ENCODE results near the gene SPAG9.

Gene SPAG9

DNA sequence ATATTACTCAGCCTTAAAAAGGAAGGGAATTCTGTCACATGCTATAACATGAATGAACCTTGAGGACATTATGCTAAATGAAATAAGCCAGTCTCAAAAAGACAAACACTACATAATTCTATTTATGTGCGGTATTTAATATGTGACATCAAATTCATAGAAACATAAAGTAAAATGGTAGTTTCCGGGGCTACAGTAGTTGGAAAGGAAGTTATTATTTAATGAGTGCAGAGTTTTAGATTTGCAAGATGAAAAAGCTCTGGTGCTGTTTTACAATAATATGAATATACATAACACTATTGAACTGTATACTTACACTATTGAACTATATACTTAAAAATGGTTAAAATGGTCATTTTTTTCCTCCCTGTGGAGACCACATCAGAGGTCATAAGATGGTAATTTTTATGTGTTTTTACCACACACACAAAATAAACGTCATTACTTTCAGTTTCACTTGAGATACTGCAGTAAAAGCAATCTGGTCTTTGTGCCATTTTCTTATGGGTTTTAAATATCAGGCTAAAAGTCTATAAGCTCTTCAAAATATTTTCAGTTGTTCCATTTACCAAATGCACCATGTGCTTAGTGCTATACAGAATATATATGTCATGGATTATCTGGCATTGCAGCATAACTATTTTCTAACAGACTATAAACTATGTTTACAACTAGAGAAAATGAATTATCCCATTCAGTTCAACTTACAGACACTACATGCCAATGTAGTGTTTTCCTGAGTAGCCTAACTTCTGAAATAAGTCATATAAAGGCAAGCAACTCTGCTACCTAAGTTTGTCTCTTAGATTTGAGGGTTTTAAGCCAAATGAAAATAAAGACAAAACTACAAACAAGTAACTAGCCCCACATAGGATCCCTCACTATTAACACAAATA, 90.9 kb downstream of the SPAG9 start:
- DNase-seq = no peak

DNA sequence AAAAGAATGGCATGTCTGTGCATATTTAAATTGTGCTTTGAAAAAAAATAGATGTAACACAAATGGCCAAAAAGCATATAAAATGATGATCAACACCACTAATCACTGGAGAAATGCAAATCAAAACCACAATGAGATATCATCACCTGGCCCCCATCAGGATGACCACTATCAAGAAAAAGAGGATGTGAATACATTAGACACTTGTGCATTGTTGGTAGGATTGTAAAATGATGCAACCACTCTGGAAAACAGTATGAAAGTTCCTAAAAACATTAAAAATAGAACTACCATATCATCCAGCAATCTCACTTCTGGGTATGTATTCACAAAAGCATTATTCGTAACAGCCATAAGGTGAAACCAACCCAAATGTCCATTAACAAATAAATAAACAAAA, 91.5 kb downstream of the SPAG9 start:
- DNase-seq = no peak

DNA sequence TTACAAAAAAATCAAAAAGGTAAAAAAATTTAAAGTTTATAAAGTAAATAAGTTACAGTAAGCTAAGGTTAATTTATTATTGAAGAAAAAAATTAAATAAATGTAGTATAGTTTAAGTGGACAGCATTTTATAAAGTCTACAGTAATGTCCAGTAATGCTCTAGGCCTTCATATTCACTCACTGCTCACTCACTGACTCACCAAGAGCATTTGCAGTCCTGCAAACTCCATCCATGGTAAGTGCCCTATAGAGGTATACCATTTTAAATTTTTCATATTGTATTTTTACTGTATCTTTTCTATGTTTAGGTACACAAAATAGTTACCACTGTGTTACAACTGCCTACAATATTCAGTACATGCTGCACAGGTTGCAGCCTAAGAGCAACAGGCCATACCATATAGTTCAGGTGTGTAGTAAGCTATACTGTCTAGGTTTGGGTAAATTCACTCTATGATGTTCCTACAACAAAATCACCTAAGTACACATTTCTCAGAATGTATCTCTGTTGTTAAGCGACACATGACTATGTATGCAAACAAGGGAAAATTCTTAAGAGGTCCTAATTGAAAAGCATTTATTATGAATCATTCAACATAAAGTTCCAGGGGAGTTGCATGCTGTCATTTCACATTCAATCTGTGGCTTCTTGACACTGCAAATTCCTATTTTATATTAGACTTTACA, 92.3 kb downstream of the SPAG9 start:
- no peak for DNase-seq

- no peak for DNase-seq
Measured at GRCh38 chr17:51018541-51018940, 102.1 kb downstream of the SPAG9 start.

DNA sequence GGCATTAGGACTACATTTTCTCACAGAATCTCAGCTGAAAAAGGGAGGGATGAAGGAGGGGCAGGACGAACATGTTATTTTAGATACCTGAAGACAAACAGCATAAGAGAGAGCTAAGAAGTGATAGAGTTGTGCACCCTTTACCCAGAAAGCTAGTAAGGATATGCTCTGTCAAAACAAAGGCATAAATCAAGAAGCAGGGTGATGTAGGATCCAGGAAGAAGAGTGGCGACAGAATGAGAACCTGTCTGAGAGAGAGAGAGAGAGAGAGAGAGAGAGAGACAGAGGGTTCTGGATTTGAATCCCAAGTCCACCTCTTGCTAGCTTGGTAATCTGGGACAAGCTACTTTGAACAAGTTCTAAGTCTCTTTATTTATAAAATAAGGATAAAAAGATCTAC, 103.4 kb downstream of the SPAG9 start:
- DNase-seq = no peak

DNA sequence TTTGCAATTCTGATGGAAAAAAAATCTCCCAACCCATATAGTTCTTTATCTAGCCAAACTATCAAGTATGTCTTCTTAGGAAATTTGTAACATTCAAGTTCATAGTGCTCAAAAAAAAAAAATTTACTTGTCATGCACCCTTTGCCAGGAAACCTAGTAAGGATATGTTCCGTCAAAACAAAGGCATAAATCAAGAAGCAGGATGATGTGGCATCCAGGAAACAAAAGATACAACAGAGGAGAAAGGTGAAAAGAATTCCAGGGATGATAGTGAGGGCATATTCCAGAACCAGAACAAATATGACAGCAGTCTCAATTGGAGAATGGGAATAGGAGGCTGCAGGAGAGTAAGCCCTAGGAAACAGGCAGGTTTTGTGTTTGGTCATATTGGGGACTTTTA, 104.6 kb downstream of the SPAG9 start:
- DNase-seq = no peak

DNA sequence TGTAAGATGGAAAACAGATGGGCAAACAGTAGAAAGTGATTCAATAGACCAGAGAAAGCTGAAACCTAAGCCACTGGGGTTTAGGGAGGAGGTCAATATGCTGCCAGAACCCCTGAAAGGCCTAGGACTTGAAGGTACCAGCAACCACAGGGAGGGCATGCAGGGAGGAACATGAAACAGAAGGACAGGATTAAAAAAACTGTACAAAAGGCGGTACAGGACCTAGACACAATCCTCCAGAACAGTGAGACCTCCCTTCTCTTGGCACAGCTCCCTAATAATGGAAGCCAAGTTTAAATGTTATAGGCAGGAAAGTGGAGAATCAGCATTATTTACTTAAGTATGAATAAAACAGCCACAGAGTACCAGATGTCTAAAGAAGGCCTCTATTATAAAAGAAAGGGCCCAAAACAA, 105.5 kb downstream of the SPAG9 start:
- no peak for DNase-seq

DNA sequence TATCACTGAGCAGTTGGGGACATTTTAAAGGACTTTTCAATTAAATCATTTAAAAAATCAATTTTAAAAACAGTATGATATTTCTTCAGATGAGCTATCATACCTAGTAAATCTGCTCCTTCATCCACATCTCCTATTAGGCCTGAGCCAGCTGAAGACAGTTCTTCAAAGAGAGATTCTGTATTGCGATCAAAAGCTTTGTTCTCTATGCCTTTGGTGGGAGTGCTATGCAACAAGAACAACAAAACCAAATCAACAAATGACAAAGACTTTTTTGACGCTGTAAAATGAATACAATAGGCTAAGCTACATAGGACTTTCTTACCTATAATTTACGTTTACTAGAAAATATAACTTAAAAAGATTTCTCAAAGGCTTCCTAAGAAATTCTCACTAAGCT, 106.5 kb downstream of the SPAG9 start:
- DNase-seq = no peak

DNA sequence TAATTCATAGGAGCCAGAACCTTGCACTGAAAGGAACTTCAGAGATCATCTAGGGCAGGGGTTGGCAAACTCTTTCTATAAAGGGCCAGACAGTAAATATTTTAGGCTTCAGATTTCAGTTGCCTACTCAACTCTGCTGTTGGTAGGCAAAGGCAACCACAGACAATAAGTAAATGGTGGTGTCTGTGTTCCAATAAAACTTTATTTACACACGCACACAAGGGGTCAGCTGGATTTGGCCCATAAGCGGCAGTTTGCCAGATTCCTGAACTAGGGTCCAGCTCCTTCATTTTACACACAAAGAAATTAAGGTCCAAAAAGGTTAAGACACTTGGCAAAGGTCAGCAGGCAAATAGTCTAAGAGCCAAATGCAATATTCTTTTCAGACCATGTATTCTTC, 107.3 kb downstream of the SPAG9 start:
- no peak for DNase-seq

GRCh38 chr17:51012538-51012937, 108.1 kb downstream of the SPAG9 start:
- DNase-seq = no peak

- DNase-seq = no peak
Measured at GRCh38 chr17:51010173-51010675, 110.4 kb downstream of the SPAG9 start.

- DNase-seq = no peak
Measured at GRCh38 chr17:51006601-51007000, 114.1 kb downstream of the SPAG9 start.

DNA sequence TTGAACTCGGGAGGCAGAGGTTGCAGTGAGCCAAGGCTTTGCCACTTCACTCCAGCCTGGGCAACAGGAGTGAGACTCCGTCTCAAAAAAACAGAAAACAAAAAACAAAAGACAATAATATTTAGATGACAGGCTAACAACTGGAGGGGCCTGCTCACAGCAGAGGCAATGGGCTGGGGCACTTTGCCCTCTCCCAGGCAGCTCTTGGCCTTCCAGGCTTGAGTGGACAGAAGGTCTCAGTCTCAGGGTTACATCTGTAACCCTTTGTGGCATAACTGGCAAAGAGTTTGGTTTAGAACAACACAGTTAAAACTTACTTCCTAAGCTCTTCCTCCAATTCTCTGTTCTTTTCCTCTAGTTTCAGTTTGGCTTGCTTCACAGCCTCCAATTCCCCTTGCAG, 114.9 kb downstream of the SPAG9 start:
- DNase-seq = no peak

- no peak for DNase-seq
Measured at GRCh38 chr17:51004249-51004648, 116.4 kb downstream of the SPAG9 start.

DNA sequence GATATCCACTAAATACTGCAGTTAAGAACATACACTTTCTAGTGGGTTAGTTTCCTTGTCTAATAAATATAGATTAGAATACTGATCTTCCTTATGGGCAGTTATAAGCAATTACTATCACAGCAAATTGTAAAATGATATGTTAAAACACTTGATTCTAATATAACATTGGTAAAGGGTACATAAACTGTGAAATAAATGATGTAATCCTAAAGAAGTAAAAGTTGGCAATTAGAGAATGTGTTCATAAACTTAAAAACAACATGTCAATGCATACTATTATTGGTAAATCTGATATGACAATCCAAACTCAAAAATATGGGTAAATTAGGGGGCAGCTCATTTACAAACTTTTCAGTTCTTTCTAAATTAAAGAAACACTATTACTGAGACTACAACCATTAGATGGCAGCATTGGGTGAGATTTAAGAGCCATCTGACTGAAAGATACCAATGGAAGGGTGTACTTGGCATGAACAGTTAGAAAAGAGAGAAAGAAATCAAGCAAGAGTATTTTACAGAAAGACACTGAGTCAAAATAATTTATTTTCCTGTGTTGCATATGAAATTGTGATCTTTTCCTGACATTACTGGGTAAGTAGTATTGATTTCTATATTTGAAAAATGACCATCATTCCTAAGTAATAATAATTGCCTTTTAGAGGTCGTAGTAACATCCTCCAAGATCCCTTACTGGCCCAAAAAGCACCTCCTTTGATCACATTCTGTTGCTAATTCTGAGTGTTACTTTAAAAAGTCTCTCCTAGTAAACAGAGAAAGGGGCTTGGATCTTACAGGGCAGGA, 119.6 kb downstream of the SPAG9 start:
- no peak for DNase-seq

DNA sequence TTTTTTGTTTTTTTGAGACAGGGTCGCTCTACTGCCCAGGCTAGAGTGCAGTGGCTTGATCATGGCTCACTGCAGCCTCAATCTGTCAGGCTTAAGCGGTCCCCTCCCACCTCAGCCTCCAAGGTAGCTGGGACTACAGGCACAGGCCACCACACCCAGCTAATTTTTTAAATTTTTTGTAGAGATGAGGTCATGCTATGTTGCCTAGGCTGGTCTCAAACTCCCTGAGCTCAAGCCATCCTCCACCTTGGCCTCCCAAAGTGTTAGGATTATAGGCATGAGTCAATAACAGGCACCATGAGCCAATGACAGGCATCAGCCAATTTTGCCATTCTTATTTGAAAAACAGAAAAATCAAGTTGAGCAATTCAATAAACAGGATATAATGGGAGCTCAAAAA, 125.0 kb downstream of the SPAG9 start:
- no peak for DNase-seq

DNA sequence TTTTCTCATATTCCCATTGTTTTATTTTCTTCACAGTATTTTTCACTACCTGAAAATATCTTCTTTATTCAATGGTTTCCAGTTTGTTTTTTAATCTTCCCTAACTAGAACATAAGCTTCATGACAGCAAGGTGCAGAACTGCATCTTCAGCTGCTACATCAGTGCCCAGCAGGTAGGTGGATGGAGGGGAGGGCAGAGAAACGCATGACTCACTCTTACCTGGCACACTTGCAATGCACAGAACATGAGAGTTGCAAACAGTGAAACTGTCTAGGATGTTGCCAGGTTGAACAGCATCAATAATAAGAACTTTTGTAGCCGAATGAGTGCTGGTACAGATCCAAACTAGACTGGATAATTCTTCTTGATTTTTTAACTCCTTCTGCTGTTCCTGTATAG, 127.1 kb downstream of the SPAG9 start:
- no peak for DNase-seq

- DNase-seq = no peak
Measured at GRCh38 chr17:50989149-50989548, 131.5 kb downstream of the SPAG9 start.

DNA sequence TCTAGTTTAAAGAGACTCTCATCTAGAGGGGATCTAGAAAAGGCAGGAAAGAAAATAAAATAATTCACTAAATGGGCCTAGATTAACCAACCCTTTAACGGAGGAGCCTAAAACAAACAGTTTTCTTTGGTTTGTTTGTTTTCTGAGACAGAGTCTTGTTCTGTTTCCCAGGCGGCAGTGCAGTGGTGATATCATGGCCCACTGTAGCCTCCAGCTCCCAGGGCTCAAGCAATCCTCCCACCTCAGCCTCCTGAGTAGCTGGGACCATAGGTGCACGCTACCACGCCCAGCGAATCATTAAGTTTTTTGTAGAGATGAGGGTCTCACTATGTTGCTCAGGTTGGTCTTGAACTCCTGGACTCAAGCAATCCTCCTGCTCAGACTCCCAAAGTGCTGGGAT, 132.2 kb downstream of the SPAG9 start:
- no peak for DNase-seq

- DNase-seq = no peak
Measured at GRCh38 chr17:50986989-50987660, 133.5 kb downstream of the SPAG9 start.

- no peak for DNase-seq
Measured at GRCh38 chr17:50981279-50981678, 139.4 kb downstream of the SPAG9 start.

DNA sequence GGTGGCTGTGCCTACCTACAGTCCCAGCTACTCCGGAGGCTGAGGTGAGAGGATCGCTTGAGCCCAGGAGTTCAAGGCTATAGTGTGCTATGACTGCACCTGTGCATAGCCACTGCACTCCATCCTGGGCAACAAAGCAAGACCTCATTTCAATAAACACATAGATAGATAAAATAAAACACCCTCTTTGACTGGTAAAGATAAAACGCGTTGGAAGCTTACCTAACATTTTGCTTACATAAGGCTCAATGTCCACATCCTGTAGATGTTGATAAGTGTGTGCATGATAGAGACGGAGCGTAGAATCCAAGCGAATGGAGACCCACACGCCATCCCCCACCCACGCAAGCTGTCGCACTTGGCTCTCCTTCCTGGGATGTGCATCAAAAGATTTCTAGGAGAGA, 141.1 kb downstream of the SPAG9 start:
- no peak for DNase-seq
